DND-41 (cell line): ENCODE data around the gene KRTDAP.
"Not testable (repeated sequence)": the region's sequence is repeated elsewhere in the genome, so short reads cannot be mapped to it uniquely, and the experiment has no call there.

Experiments
- ATAC-seq: fragments of 200-7000 bp; cut with Tn5 transposase; 3 replicates; pipeline ENCODE4 v1.9.1; 2021; ENCODE audit warnings: low read depth; ENCODE audit not compliant: insufficient read depth
- DNase-seq: peaks from one replicate; pipeline ENCODE4 v3.0.0-alpha.2; 2020
- H2AFZ ChIP-seq: 2 replicates; pipeline ENCODE4 v1.6.0; 2012; ENCODE audit warnings: low read depth, low read length
- H3K27ac ChIP-seq: 2 replicates; pipeline ENCODE4 v1.5.1; 2012; ENCODE audit warnings: low read length, inconsistent platforms
- H3K27me3 ChIP-seq: fragments of 200-600 bp; sonication (generic); 2 replicates; pipeline ENCODE4 v1.6.0; 2012; ENCODE audit warnings: low read length, mild to moderate bottlenecking, inconsistent platforms; ENCODE audit not compliant: insufficient read depth, poor library complexity
- H3K36me3 ChIP-seq: 2 replicates; pipeline ENCODE4 v1.5.1; 2012; ENCODE audit warnings: low read length, inconsistent platforms; ENCODE audit not compliant: insufficient read depth
- H3K4me1 ChIP-seq: 2 replicates; pipeline ENCODE4 v1.5.1; 2012; ENCODE audit warnings: mild to moderate bottlenecking, low read length; ENCODE audit not compliant: insufficient read depth
- H3K4me2 ChIP-seq: 2 replicates; pipeline ENCODE4 v1.6.0; 2012; ENCODE audit warnings: mild to moderate bottlenecking, moderate library complexity, low read length, inconsistent platforms; ENCODE audit not compliant: insufficient read depth
- H3K4me3 ChIP-seq, 2 experiments: fragments of 200-600 bp in 1 of 2; shearing (Covaris generic) in 1 of 2; 2 replicates each; pipeline ENCODE4 v1.5.1; 2012 to 2016; ENCODE audit warnings: inconsistent platforms in 2 of 2, low read length in 2 of 2, mild to moderate bottlenecking in 2 of 2, low read depth in 1 of 2, moderate library complexity in 1 of 2
- H3K79me2 ChIP-seq: 2 replicates; pipeline ENCODE4 v1.6.0; 2012; ENCODE audit warnings: low read length, inconsistent platforms; ENCODE audit not compliant: insufficient read depth
- H3K9ac ChIP-seq: 2 replicates; pipeline ENCODE4 v1.6.0; 2012; ENCODE audit warnings: low read depth, mild to moderate bottlenecking, inconsistent platforms, low read length, moderate library complexity
- H3K9me3 ChIP-seq: 2 replicates; pipeline ENCODE4 v1.5.1; 2012; ENCODE audit warnings: low read length, moderate library complexity, mild to moderate bottlenecking, inconsistent platforms; ENCODE audit not compliant: insufficient read depth, severe bottlenecking
- H4K20me1 ChIP-seq: 2 replicates; pipeline ENCODE4 v1.6.0; 2012; ENCODE audit warnings: low read length; ENCODE audit not compliant: insufficient read depth
- EZH2 ChIP-seq: IDR thresholded peaks from 3 replicates; pipeline ENCODE4 v1.6.1; 2012; ENCODE audit warnings: borderline replicate concordance, low read depth, mild to moderate bottlenecking, moderate library complexity, low read length, inconsistent platforms; ENCODE audit not compliant: severe bottlenecking
- TF ChIP-seq, protein P1 (sequence below): IDR thresholded peaks from 2 replicates; pipeline ENCODE4 v1.5.1; 2012; ENCODE audit warnings: borderline replicate concordance, low read length, moderate library complexity, mild to moderate bottlenecking; ENCODE audit not compliant: poor library complexity, severe bottlenecking; ENCODE audit errors: extremely low read depth

KRTDAP gene

DNA sequence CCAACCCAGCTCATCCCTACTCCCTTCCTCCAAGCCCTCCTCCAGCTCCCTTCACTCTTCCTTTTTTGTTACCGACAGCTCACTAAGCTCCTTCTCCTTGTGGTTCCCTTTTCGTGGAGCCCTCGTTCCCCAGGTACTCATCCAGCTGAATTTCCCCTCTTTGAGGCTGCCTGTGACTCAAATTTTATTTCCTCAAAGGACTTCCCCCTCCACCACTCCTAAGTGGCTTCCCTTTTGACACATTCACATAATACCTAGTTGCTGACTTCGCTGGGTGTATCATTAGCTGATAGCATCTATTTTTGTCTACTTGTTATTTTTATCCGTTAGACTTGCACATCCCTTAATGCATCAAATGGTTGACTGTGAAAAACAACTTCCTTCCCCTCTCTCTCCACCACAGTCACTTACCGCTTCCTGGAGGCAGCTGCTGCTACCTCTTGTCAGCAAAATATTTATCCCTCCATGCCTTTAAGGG lies 27.7 kb downstream of the KRTDAP start:
- peaks cover 30% of the 10 kb centered on the region for H3K4me1 ChIP-seq
- H4K20me1 ChIP-seq, result no peaks in the 10 kb centered on the region
- peak; percentile 74 for DNase-seq
- H3K9me3 ChIP-seq, result no peaks in the 10 kb centered on the region
- peak; percentile 98 for ATAC-seq
- TF ChIP-seq EZH2, result no peak
- TF ChIP-seq, protein P1, sequence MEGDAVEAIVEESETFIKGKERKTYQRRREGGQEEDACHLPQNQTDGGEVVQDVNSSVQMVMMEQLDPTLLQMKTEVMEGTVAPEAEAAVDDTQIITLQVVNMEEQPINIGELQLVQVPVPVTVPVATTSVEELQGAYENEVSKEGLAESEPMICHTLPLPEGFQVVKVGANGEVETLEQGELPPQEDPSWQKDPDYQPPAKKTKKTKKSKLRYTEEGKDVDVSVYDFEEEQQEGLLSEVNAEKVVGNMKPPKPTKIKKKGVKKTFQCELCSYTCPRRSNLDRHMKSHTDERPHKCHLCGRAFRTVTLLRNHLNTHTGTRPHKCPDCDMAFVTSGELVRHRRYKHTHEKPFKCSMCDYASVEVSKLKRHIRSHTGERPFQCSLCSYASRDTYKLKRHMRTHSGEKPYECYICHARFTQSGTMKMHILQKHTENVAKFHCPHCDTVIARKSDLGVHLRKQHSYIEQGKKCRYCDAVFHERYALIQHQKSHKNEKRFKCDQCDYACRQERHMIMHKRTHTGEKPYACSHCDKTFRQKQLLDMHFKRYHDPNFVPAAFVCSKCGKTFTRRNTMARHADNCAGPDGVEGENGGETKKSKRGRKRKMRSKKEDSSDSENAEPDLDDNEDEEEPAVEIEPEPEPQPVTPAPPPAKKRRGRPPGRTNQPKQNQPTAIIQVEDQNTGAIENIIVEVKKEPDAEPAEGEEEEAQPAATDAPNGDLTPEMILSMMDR, result peak; percentile 47
- peak overlapping the region; percentile 80 for H3K27ac ChIP-seq
- H3K4me2 ChIP-seq, result peak overlapping the region; percentile 55
- peak overlapping the region; percentile 56 for H2AFZ ChIP-seq
- H3K9ac ChIP-seq, result peak overlapping the region; percentile 28
- no peaks in the 10 kb centered on the region for H3K36me3 ChIP-seq
- H3K27me3 ChIP-seq, result no peaks in the 10 kb centered on the region
- H3K4me3 ChIP-seq, result peak overlapping the region in 1 of 2 experiments; percentile 19; a peak in 1 of 4 replicates
- H3K79me2 ChIP-seq, result no peaks in the 10 kb centered on the region

DNA sequence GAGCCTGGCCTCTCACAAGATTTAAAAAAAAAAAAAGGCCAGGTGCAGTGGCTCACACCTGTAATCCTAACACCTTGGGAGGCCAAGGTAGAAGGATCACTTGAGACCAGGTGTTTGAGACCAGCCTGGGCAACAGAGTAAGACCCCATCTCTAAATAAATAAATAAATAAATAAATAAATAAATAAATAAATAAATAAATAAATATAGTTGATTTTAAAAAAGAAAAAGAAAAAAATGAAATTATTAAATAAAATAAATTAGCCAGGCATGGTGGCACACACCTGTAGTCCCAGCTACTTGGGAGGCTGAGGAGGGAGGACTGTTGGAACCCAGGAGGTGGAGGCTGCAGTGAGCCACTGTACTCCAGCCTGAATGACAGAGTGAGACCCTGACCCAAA lies 28.5 kb downstream of the KRTDAP start:
- H3K36me3 ChIP-seq, H3K79me2 ChIP-seq, DNase-seq, H3K9me3 ChIP-seq, H2AFZ ChIP-seq, ATAC-seq, H4K20me1 ChIP-seq, H3K9ac ChIP-seq, H3K27me3 ChIP-seq, H3K4me3 ChIP-seq, H3K27ac ChIP-seq: not testable (repeated sequence)
- H3K4me2 ChIP-seq, result peak overlapping the region; percentile 55; the same call in 1 of the 2 replicates
- H3K4me1 ChIP-seq, result peaks cover 30% of the 10 kb centered on the region

DNA sequence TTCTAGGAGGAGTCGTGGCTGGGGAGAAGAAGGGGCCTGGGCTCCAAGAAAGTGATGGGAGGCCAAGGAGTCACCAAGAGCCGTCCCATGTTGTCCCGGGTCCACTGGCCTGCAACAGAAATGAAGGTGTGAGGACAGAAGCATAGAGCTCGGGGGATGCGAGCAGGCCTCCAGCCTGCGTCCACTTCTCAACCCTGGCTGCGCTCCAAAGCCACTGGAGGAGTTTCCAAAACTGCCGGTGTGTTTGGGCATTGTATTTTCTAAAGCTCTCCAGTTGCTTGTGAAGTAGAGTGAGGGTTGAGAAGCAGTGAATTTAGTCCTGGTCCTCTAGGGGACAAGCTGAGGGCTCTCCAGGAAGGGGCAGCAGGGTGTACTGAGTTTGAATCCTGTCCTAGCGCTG lies 29.2 kb downstream of the KRTDAP start:
- H3K9ac ChIP-seq, result no peak overlapping the region
- H2AFZ ChIP-seq, result no peak overlapping the region
- no peak for DNase-seq
- no peaks in the 10 kb centered on the region for H3K79me2 ChIP-seq
- H3K4me3 ChIP-seq, result no peak overlapping the region
- H3K27ac ChIP-seq, result no peak overlapping the region
- TF ChIP-seq EZH2, result no peak
- TF ChIP-seq, protein P1, result no peak
- H3K36me3 ChIP-seq, result no peaks in the 10 kb centered on the region
- no peaks in the 10 kb centered on the region for H3K9me3 ChIP-seq
- no peaks in the 10 kb centered on the region for H3K27me3 ChIP-seq
- H3K4me1 ChIP-seq, result peaks cover 30% of the 10 kb centered on the region
- ATAC-seq, result no peak
- H4K20me1 ChIP-seq, result no peaks in the 10 kb centered on the region
- H3K4me2 ChIP-seq, result no peak overlapping the region

DNA sequence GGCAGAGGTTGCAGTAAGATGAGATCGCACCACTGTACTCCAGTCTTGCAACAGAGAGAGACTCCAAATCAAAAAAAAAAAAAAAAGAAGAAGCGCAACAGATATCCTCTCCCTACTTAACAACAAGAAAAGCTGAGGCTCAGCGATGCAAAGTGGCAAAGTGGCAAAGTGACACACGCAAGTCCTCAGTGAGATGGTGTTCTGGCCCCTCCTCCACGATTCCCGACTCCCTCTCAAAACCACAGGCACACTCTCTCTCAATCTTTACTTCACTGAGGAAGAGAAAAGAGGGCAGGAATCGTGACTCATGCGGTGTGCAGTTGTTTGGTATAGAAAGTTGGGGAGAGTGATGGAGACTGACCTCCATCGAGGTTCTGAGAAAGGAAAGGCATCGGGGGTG lies 29.7 kb downstream of the KRTDAP start:
- Histone ChIP-seq H3K9me3 (no peaks in the 10 kb centered on the region), H3K36me3 (no peaks in the 10 kb centered on the region), H4K20me1 (no peaks in the 10 kb centered on the region), H3K4me2 (no peak overlapping the region), H3K79me2 (no peaks in the 10 kb centered on the region), H3K27ac (no peak overlapping the region), H3K4me3 (no peak overlapping the region), H2AFZ (no peak overlapping the region), H3K4me1 (peaks cover 31% of the 10 kb centered on the region), H3K27me3 (no peaks in the 10 kb centered on the region), H3K9ac (no peak overlapping the region)
- no peak for ATAC-seq
- no peak for TF ChIP-seq EZH2
- TF ChIP-seq, protein P1, result no peak
- no peak for DNase-seq
